Thyroid gland (tissue), 4 donors: ENCODE measurements around the gene ZNF511. TPM values are rescaled to one million over a fixed set of nuclear protein-coding genes. Genes with fewer than 3 reads are reported as not detected.

Source experiments
- DNase-seq, 2 donors: peaks; one replicate each; pipeline ENCODE4 v3.0.0-alpha.2; 2019
- H3K27ac ChIP-seq, 3 donors: fragments of 200-600 bp; sonication (generic); 1 replicate in 2 of 3; 2 replicates in 1 of 3; pipeline ENCODE4 v1.5.1; 2016 to 2019; ENCODE audit warnings: mild to moderate bottlenecking in 1 of 3, moderate library complexity in 1 of 3
- H3K27me3 ChIP-seq: fragments of 200-600 bp; sonication (generic); one replicate; pipeline ENCODE4 v1.5.1; 2019
- H3K36me3 ChIP-seq, 2 donors: fragments of 200-600 bp; sonication (generic); one replicate each; pipeline ENCODE4 v1.5.1; 2016 to 2019
- H3K4me1 ChIP-seq, 2 donors: fragments of 200-600 bp; sonication (generic); one replicate each; pipeline ENCODE4 v1.5.1; 2017 to 2019
- H3K4me3 ChIP-seq, 3 donors: fragments of 200-600 bp; sonication (generic); replicated peaks in 1 of 3; 1 replicate in 2 of 3; 2 replicates in 1 of 3; pipeline ENCODE4 v1.5.1; 2016; ENCODE audit warnings: mild to moderate bottlenecking in 1 of 3
- H3K9me3 ChIP-seq: fragments of 200-600 bp; sonication (generic); one replicate; pipeline ENCODE4 v1.5.1; 2017
- POLR2A ChIP-seq, 2 donors: fragments of 450-650 bp; IDR thresholded peaks; one replicate each; pipeline ENCODE4 v1.6.1; 2017; ENCODE audit warnings: antibody characterized with exemption in 2 of 2, mild to moderate bottlenecking in 2 of 2, moderate library complexity in 1 of 2
- WGBS, 2 donors: methylation state at CpG; one replicate each; pipeline ENCODE4 v1.1.5; 2017; 5-methylcytosine and 5-hydroxymethylcytosine counted together
- intact Hi-C: fragments of 100-400 bp; cut with DNase I; formaldehyde crosslinking; loops from one replicate; pipeline ENCODE4 v1.15.1; 2023
- total RNA-seq, 4 donors: library from RNA; depleted of rRNA; stranded (reverse); fragments of >200 nt; gene quantifications; one replicate each; pipeline ENCODE4 v1.2.3, GENCODE V29; 2016
- TF ChIP-seq, protein P1 (sequence below), 6 experiments: fragments of 200-600 bp in 3 of 6; fragments of 450-650 bp in 3 of 6; sonication (generic) in 3 of 6; IDR thresholded peaks; one replicate each; pipeline ENCODE4 v1.5.1; 2016 to 2019; ENCODE audit warnings: antibody characterized with exemption in 6 of 6, mild to moderate bottlenecking in 2 of 6, inconsistent platforms in 1 of 6, moderate library complexity in 1 of 6

The ZNF511 gene
- total RNA-seq, 4 donors from 2014 or later = 22.0 to 53.6 (median 26.2) TPM

DNA sequence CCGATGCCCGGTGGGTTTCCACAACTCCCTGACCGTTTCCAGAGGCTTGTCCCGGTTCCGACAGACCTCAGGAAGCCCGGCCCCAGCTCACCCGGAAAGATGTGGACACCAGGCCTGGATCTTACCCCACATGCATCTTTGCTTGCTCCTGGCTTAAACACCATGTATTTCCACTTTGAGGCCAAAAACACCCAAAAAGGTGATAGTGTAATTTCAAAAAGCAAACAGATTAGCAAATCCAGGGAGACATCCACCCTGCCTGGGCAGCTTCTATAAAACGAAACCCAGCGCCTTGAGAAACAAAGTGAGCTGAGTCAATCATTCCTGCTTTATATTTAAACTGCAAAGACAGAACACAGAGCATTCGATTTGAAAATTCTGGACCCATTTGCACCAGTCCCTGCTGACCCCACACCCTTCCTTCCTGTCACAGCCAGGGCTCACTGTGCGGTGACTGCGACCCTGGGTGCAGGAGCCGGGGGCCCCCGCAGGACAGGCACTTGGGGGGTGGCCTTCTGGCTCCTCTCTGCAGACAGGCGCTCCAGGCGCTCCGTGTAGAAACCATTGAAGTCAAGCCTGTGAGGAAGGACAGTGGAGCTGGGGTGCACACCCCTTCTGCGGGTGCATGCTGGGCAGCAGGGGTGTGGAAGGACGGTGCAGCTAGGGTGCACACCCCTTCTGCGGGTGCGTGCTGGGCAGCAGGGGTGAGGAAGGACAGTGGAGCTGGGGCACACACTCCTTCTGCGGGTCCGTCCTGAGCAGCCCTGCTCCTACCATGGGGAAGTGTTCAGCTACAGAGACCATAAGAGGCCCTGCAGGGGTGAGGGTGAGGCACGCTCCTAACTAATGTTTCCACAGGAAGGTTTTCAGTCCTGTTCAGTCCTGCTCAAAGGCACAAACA is 29.1 kb upstream of the ZNF511 start:
- 90 to 92% methylated on average over 23 of the region's 24 CpGs for WGBS, 2 donors
- Histone ChIP-seq H3K36me3 (peaks cover 41 to 45% of the 10 kb centered on the region in 2 donors), H3K4me3 (no peak overlapping the region), H3K9me3 (no peaks in the 10 kb centered on the region), H3K27ac (no peak overlapping the region), H3K27me3 (no peaks in the 10 kb centered on the region), H3K4me1 (peaks cover 6 to 12% of the 10 kb centered on the region in 2 donors)
- intact Hi-C loops = no loop called here
- no peak for DNase-seq
- TF ChIP-seq, protein P1, sequence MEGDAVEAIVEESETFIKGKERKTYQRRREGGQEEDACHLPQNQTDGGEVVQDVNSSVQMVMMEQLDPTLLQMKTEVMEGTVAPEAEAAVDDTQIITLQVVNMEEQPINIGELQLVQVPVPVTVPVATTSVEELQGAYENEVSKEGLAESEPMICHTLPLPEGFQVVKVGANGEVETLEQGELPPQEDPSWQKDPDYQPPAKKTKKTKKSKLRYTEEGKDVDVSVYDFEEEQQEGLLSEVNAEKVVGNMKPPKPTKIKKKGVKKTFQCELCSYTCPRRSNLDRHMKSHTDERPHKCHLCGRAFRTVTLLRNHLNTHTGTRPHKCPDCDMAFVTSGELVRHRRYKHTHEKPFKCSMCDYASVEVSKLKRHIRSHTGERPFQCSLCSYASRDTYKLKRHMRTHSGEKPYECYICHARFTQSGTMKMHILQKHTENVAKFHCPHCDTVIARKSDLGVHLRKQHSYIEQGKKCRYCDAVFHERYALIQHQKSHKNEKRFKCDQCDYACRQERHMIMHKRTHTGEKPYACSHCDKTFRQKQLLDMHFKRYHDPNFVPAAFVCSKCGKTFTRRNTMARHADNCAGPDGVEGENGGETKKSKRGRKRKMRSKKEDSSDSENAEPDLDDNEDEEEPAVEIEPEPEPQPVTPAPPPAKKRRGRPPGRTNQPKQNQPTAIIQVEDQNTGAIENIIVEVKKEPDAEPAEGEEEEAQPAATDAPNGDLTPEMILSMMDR (IDR thresholded peaks at IDR 0.05) = no peak
- TF ChIP-seq POLR2A (IDR thresholded peaks at IDR 0.05) = no peak

DNA sequence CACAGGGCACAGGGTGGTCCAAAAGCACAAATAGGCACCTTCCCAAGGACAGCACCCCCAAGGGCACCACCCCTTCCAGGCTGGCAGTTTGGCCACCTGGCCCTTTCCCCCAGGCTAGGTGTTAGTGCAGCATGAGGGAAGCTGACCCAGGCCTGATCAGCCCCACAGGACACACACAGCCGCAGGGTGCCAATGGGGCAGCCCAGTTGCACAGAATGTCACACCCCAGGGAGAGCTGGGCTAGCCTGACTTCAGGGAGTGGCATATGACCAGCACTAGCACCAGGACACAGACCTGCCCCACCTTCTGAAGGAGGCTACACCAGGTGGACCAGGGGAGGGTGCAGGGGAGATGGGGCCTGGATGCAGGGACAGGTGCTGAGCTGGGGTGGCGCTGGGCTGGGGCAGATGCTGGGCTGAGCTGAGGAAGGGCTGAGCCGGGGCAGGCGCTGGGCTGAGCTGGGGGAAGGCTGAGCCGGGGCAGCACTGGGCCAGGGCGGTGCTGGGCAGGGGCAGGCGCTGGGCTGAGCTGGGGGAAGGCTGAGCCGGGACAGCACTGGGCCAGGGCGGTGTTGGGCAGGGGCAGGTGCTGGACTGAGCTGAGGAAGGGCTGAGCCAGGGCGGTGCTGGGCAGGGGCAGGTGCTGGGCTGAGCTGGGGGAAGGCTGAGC is 28.2 kb upstream of the ZNF511 start:
- peaks cover 6 to 12% of the 10 kb centered on the region in 2 donors for H3K4me1 ChIP-seq
- no peaks in the 10 kb centered on the region for H3K27me3 ChIP-seq
- no peak for DNase-seq
- TF ChIP-seq POLR2A (IDR thresholded peaks at IDR 0.05) = no peak
- TF ChIP-seq, protein P1 (IDR thresholded peaks at IDR 0.05) = no peak
- no peak overlapping the region for H3K27ac ChIP-seq
- peaks cover 50 to 55% of the 10 kb centered on the region in 2 donors for H3K36me3 ChIP-seq
- H3K9me3 ChIP-seq = no peaks in the 10 kb centered on the region
- intact Hi-C loops = no loop called here
- H3K4me3 ChIP-seq = no peak overlapping the region
- WGBS, 2 donors = 89 to 92% methylated on average over 9 to 10 of the region's 10 CpGs

DNA sequence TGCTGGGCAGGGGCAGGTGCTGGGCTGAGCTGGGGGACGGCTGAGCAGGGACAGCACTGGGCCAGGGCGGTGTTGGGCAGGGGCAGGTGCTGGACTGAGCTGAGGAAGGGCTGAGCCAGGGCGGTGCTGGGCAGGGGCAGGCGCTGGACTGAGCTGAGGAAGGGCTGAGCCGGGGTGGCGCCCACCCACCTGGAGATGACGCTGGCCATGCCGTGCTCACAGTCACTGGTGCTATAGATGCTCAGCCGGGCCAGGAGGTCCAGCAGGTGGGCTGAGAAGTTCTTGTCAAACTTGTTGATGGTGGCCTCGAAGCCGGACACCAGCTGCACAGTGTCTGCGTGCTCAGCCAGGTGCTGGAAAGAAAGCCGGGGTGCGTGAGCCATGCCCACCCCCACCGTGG is 27.6 kb upstream of the ZNF511 start:
- H3K4me1 ChIP-seq = peaks cover 6 to 12% of the 10 kb centered on the region in 2 donors
- peaks cover 54 to 60% of the 10 kb centered on the region in 2 donors for H3K36me3 ChIP-seq
- no peak overlapping the region for H3K4me3 ChIP-seq
- no peaks in the 10 kb centered on the region for H3K27me3 ChIP-seq
- WGBS, 2 donors = 96 to 100% methylated on average over 6 to 8 of the region's 15 CpGs
- H3K9me3 ChIP-seq = no peaks in the 10 kb centered on the region
- intact Hi-C loops = no loop called here
- no peak for DNase-seq
- no peak overlapping the region for H3K27ac ChIP-seq
- TF ChIP-seq POLR2A (IDR thresholded peaks at IDR 0.05) = no peak
- TF ChIP-seq, protein P1 (IDR thresholded peaks at IDR 0.05) = no peak

DNA sequence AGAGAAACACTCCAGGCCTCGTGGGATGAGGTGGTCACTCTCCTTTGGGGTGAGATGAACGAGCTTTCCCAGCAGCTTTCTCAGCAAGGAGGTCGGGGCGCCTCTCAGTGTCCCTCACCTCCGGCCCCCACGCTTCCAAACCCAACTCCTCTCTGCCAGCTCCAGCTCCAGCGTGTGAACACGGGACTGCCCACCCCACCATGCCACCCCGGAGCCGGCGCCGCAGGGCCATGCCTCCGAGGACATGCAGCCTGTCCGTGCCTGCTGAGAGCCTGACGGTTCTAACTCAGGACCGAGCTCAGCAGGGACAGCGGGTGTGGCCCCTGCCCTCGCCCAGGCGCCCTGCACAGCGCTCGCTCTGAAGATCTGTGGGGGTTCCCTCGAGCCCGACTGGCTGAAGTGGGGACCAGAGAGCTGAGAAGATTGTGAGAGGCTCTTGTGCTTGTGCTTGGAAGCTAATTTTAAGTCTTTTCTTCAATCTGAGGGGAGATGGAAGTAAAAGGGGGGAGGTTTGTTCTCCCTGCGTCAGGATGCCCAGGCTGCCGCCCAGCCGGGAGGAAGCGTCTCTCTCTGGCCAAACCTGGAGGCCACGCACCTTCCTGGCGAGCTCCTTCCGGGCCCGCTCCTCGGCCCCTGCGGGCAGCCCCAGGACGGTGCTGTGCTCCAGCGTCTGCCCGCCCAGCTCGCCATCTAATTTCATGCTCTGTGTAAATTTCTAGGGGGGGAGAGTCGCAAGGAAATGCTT is 26.9 kb upstream of the ZNF511 start:
- peaks cover 0 to 5% of the 10 kb centered on the region in 2 donors for H3K4me1 ChIP-seq
- no peaks in the 10 kb centered on the region for H3K27me3 ChIP-seq
- no peaks in the 10 kb centered on the region for H3K9me3 ChIP-seq
- DNase-seq = no peak
- H3K4me3 ChIP-seq = no peak overlapping the region
- 93 to 94% methylated on average over 30 to 34 of the region's 38 CpGs for WGBS, 2 donors
- TF ChIP-seq, protein P1 (IDR thresholded peaks at IDR 0.05) = no peak
- no peak for TF ChIP-seq POLR2A (IDR thresholded peaks at IDR 0.05)
- no peak overlapping the region for H3K27ac ChIP-seq
- H3K36me3 ChIP-seq = peaks cover 59 to 63% of the 10 kb centered on the region in 2 donors
- intact Hi-C loops = no loop called here
